Fibroblast of lung (primary cell): Measurements from ENCODE around the gene MAGI2.

Source experiments
- CTCF ChIP-seq, 2 donors: IDR thresholded peaks in 1 of 2; conservative IDR thresholded peaks in 1 of 2; 1 replicate in 1 of 2; 2 replicates in 1 of 2; pipeline ENCODE4 v1.5.1; 2011 to 2012; ENCODE audit warnings: low read length in 2 of 2, control low read depth in 1 of 2, inconsistent platforms in 1 of 2, low read depth in 1 of 2, mild to moderate bottlenecking in 1 of 2
- EZH2 ChIP-seq: IDR thresholded peaks from 2 replicates; pipeline ENCODE4 v1.5.1; 2012; ENCODE audit warnings: low read length, control low read depth, mild to moderate bottlenecking; ENCODE audit errors: missing control alignments

DNA sequence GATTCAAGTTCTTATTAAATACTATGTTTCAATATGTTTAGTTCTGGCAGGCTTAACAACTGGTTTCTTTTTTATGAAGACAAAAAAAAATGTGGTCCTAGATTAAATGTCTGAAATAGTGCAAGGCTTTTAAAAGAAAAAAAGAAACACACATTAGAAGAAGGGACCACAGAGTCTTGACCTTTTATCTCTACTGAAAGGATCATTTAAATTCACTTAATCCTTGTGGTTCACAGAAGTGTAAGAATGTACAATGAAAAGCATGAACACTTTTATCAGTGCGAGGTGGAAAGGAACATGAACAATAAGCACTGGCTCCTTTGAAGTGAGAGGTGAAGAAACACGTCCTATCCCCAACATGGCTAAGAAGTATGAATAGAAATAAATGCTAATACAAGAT, 765.1 kb downstream of the MAGI2 start:
- TF ChIP-seq CTCF (conservative IDR thresholded peaks at IDR 0.05 in 1 of 2, IDR thresholded peaks at IDR 0.05 in 1 of 2; ENCODE audit: low read depth in 1 of 2, low read length in 2 of 2) (no peak), EZH2 (no peak)
